Colonic mucosa (tissue), 4 donors: Measurements from ENCODE around the gene TRIM9. TPM values are rescaled to one million over a fixed set of nuclear protein-coding genes. Genes with fewer than 3 reads are reported as not detected.
"Not testable (repeated sequence)": the region's sequence is repeated elsewhere in the genome, so short reads cannot be mapped to it uniquely, and the experiment has no call there.

Experiments
- DNase-seq: peaks from one replicate; pipeline ENCODE4 v3.0.0-alpha.2; 2020
- H3K27ac ChIP-seq: fragments of 200-600 bp; one replicate; pipeline ENCODE4 v1.8.0; 2021
- H3K27me3 ChIP-seq: fragments of 200-600 bp; one replicate; pipeline ENCODE4 v1.8.0; 2021
- H3K36me3 ChIP-seq: fragments of 200-600 bp; one replicate; pipeline ENCODE4 v1.8.0; 2021
- H3K4me1 ChIP-seq: fragments of 200-600 bp; one replicate; pipeline ENCODE4 v1.8.0; 2021; ENCODE audit warnings: mild to moderate bottlenecking
- H3K4me3 ChIP-seq: fragments of 200-600 bp; one replicate; pipeline ENCODE4 v1.8.0; 2021
- H3K9ac ChIP-seq, 2 donors: one replicate each; pipeline ENCODE4 v1.7.0; 2013; ENCODE audit warnings: control low read depth in 2 of 2, low read depth in 2 of 2, low read length in 2 of 2
- H3K9me3 ChIP-seq: fragments of 200-600 bp; one replicate; pipeline ENCODE4 v1.8.0; 2021
- CTCF ChIP-seq: fragments of 200-600 bp; IDR thresholded peaks from one replicate; pipeline ENCODE4 v1.8.0; 2022; ENCODE audit warnings: antibody characterized with exemption, mild to moderate bottlenecking
- intact Hi-C: fragments of 100-400 bp; cut with DNase I; formaldehyde crosslinking; loops from one replicate; pipeline ENCODE4 v1.14.1; 2022
- total RNA-seq, 2 donors: library from RNA; stranded (reverse); fragmentation: NEBNext Ultra II Directional in 1 of 2; extraction: Animal tissue kit (Norgen Biotek cat#: 25700) in 1 of 2; gene quantifications; one replicate each; pipeline ENCODE4 v1.2.1, GENCODE V29; 2021
- donor health status: healthy.
- donor health status: DM: no; HTN: no; CAD: no.
- donor health status: DM: no; HTN: no; CAD: no.

TRIM9 gene
- total RNA-seq, 2 donors from 2014 or later = 0.49 to 0.66 TPM

GRCh38 chr14:51000566-51000965 is 94.3 kb downstream of the TRIM9 start:
- Histone ChIP-seq H3K36me3 (no peaks in the 10 kb centered on the region), H3K27me3 (no peaks in the 10 kb centered on the region), H3K4me1 (no peaks in the 10 kb centered on the region), H3K9me3 (no peaks in the 10 kb centered on the region), H3K27ac (no peak overlapping the region), H3K4me3 (no peak overlapping the region), H3K9ac (no peak overlapping the region)
- no peak for DNase-seq
- TF ChIP-seq CTCF = no peak
- intact Hi-C loops = no loop called here

- H3K4me1 ChIP-seq = no peaks in the 10 kb centered on the region
- intact Hi-C loops = no loop called here
- no peak for TF ChIP-seq CTCF
- no peak overlapping the region for H3K4me3 ChIP-seq
- H3K9me3 ChIP-seq = no peaks in the 10 kb centered on the region
- no peak overlapping the region for H3K27ac ChIP-seq
- no peaks in the 10 kb centered on the region for H3K27me3 ChIP-seq
- H3K36me3 ChIP-seq = no peaks in the 10 kb centered on the region
- no peak for DNase-seq
- H3K9ac ChIP-seq = no peak overlapping the region
These were observed 95.2 kb downstream of the TRIM9 start for GRCh38 chr14:50999726-51000125.

GRCh38 chr14:50998612-50999011 is 96.3 kb downstream of the TRIM9 start:
- no peak overlapping the region for H3K27ac ChIP-seq
- H3K4me1 ChIP-seq = no peaks in the 10 kb centered on the region
- H3K36me3 ChIP-seq = no peaks in the 10 kb centered on the region
- no peak overlapping the region for H3K9ac ChIP-seq
- H3K27me3 ChIP-seq = no peaks in the 10 kb centered on the region
- no peak overlapping the region for H3K4me3 ChIP-seq
- intact Hi-C loops = no loop called here
- DNase-seq = no peak
- no peak for TF ChIP-seq CTCF
- no peaks in the 10 kb centered on the region for H3K9me3 ChIP-seq

GRCh38 chr14:50997712-50998111 is 97.2 kb downstream of the TRIM9 start:
- no peaks in the 10 kb centered on the region for H3K27me3 ChIP-seq
- intact Hi-C loops = no loop called here
- no peak for TF ChIP-seq CTCF

GRCh38 chr14:50994158-50994557 is 100.7 kb downstream of the TRIM9 start:
- H3K36me3 ChIP-seq, H3K4me1 ChIP-seq, intact Hi-C loops, H3K9ac ChIP-seq, DNase-seq, H3K27me3 ChIP-seq, H3K27ac ChIP-seq, H3K9me3 ChIP-seq, H3K4me3 ChIP-seq: not testable (repeated sequence)

More at GRCh38 chr14:50997712-50998111, 97.2 kb downstream of the TRIM9 start:
- H3K9me3 ChIP-seq = no peaks in the 10 kb centered on the region
- no peak overlapping the region for H3K4me3 ChIP-seq
- H3K27ac ChIP-seq = no peak overlapping the region
- H3K36me3 ChIP-seq = no peaks in the 10 kb centered on the region
- no peak for DNase-seq
- no peaks in the 10 kb centered on the region for H3K4me1 ChIP-seq
- H3K9ac ChIP-seq = no peak overlapping the region

- Histone ChIP-seq H3K27ac (no peak overlapping the region), H3K4me1 (no peaks in the 10 kb centered on the region), H3K36me3 (no peaks in the 10 kb centered on the region), H3K27me3 (no peaks in the 10 kb centered on the region), H3K4me3 (no peak overlapping the region), H3K9ac (no peak overlapping the region), H3K9me3 (no peaks in the 10 kb centered on the region)
- DNase-seq = no peak
- no peak for TF ChIP-seq CTCF
- intact Hi-C loops = no loop called here
These were observed 109.0 kb downstream of the TRIM9 start for GRCh38 chr14:50985859-50986331.
